Measurements from ENCODE around the gene HACE1.

The HACE1 gene

GRCh38 chr6:104684911-104685415, 174.8 kb downstream of the HACE1 start:
- DNase-seq, result no peak

GRCh38 chr6:104683809-104684208, 175.9 kb downstream of the HACE1 start:
- no peak for DNase-seq

GRCh38 chr6:104682722-104683643, 176.7 kb downstream of the HACE1 start:
- DNase-seq, result peak; percentile 24

GRCh38 chr6:104680539-104680938, 179.2 kb downstream of the HACE1 start:
- DNase-seq, result no peak

GRCh38 chr6:104679971-104680370, 179.7 kb downstream of the HACE1 start:
- DNase-seq, result no peak

All from fibroblast of skin of right biceps (primary cell).